Activated CD8-positive, alpha-beta T cell treated with anti-CD3 and anti-CD28 coated beads for 36 hours (primary cell): Measurements from ENCODE around the gene CMSS1. TPM values are rescaled to one million over a fixed set of nuclear protein-coding genes. Genes with fewer than 3 reads are reported as not detected.
A peak's percentile ranks its signal among the peaks of the same experiment; 100 is the strongest.

Experiments used
- ATAC-seq: fragments of 200-7000 bp; cut with Tn5 transposase; one replicate; pipeline ENCODE4 v1.10.0; 2021; ENCODE audit warnings: mild to moderate bottlenecking, moderate library complexity
- CTCF ChIA-PET: fragments of 350-600 bp; sonication (Branson Sonifier 250); formaldehyde crosslinking; loops from one replicate; lab custom pipeline; 2021; ENCODE audit warnings: antibody characterized with exemption; lab: Charles Lee
- POLR2A ChIA-PET: fragments of 350-600 bp; sonication (Branson Sonifier 250); formaldehyde crosslinking; loops from one replicate; lab custom pipeline; 2021; ENCODE audit warnings: antibody characterized with exemption; lab: Charles Lee
- DNase-seq: peaks from one replicate; pipeline ENCODE4 v3.0.0-alpha.2; 2020
- H3K27ac Mint-ChIP-seq: one replicate; pipeline ENCODE4 v1.8.0; 2021; ENCODE audit warnings: mild to moderate bottlenecking, mixed read lengths
- H3K27me3 Mint-ChIP-seq: one replicate; pipeline ENCODE4 v1.8.0; 2021; ENCODE audit warnings: mixed read lengths
- H3K36me3 Mint-ChIP-seq: one replicate; pipeline ENCODE4 v1.8.0; 2021; ENCODE audit warnings: low read depth, mixed read lengths
- H3K4me1 Mint-ChIP-seq: one replicate; pipeline ENCODE4 v1.8.0; 2021; ENCODE audit warnings: low read depth, mixed read lengths
- H3K4me3 Mint-ChIP-seq: one replicate; pipeline ENCODE4 v1.8.0; 2021; ENCODE audit warnings: mild to moderate bottlenecking, moderate library complexity, mixed read lengths
- H3K9me3 Mint-ChIP-seq: one replicate; pipeline ENCODE4 v1.8.0; 2021; ENCODE audit warnings: mixed read lengths
- CTCF ChIP-seq: fragments of 200-600 bp; IDR thresholded peaks from one replicate; pipeline ENCODE4 v1.8.0; 2022; ENCODE audit warnings: antibody characterized with exemption, mild to moderate bottlenecking
- intact Hi-C: fragments of 100-400 bp; cut with micrococcal nuclease; formaldehyde crosslinking; loops from one replicate; pipeline ENCODE4 v1.10.0; 2022
- total RNA-seq, 2 experiments: library from RNA; stranded (reverse); gene quantifications; one replicate each; pipeline ENCODE4 v1.2.3, GENCODE V29; 2021

Gene CMSS1
- total RNA-seq, 2 experiments from 2014 or later = 93.9 to 110 TPM

GRCh38 chr3:100059472-100059871 lies 241.8 kb downstream of the CMSS1 start:
- intact Hi-C loops = no loop called here
- POLR2A ChIA-PET = no interaction called here

GRCh38 chr3:100060685-100061484 lies 243.2 kb downstream of the CMSS1 start:
- Mint-ChIP-seq H3K4me3 (no peak overlapping the region), H3K4me1 (no peaks in the 10 kb centered on the region), H3K36me3 (no peaks in the 10 kb centered on the region), H3K9me3 (no peaks in the 10 kb centered on the region), H3K27ac (no peak overlapping the region), H3K27me3 (no peaks in the 10 kb centered on the region)
- no peak for TF ChIP-seq CTCF
- ChIA-PET POLR2A (no interaction called here), CTCF (interaction anchor here (4.0 kb wide), 1 partner anchor 8 kb away, joined by 16 read pairs; no protein-coding TSS in a partner anchor)
- ATAC-seq = peak; percentile 53
- intact Hi-C loops = no loop called here
- DNase-seq = peak; percentile 21

More at GRCh38 chr3:100059472-100059871, 241.8 kb downstream of the CMSS1 start:
- DNase-seq = no peak
- ATAC-seq = no peak
- H3K36me3 Mint-ChIP-seq = no peaks in the 10 kb centered on the region
- no peak overlapping the region for H3K4me3 Mint-ChIP-seq
- no peaks in the 10 kb centered on the region for H3K27me3 Mint-ChIP-seq
- H3K27ac Mint-ChIP-seq = no peak overlapping the region
- CTCF ChIA-PET = interaction anchor here (1.0 to 4.0 kb wide), 4 partner anchors 9 to 213 kb away, joined by 3 to 16 read pairs (median 4); no protein-coding TSS in a partner anchor
- no peaks in the 10 kb centered on the region for H3K4me1 Mint-ChIP-seq
- no peaks in the 10 kb centered on the region for H3K9me3 Mint-ChIP-seq
- no peak for TF ChIP-seq CTCF

GRCh38 chr3:100062665-100063064 lies 245.0 kb downstream of the CMSS1 start:
- ChIA-PET CTCF (interaction anchor here (1.4 to 1.6 kb wide), 2 partner anchors 13 to 191 kb away, joined by 4 to 9 read pairs; no protein-coding TSS in a partner anchor), POLR2A (interaction anchor here (1.4 kb wide), 1 partner anchor 207 kb away, joined by 3 read pairs; no protein-coding TSS in a partner anchor)
- H3K36me3 Mint-ChIP-seq = no peaks in the 10 kb centered on the region
- no peaks in the 10 kb centered on the region for H3K9me3 Mint-ChIP-seq
- no peak for ATAC-seq
- H3K4me3 Mint-ChIP-seq = no peak overlapping the region
- no peak for TF ChIP-seq CTCF
- H3K4me1 Mint-ChIP-seq = no peaks in the 10 kb centered on the region
- intact Hi-C loops = no loop called here
- DNase-seq = no peak
- no peak overlapping the region for H3K27ac Mint-ChIP-seq
- no peaks in the 10 kb centered on the region for H3K27me3 Mint-ChIP-seq

- ChIA-PET POLR2A (interaction anchor here (0.7 kb wide), 1 partner anchor 232 kb away, joined by 3 read pairs; no protein-coding TSS in a partner anchor), CTCF (interaction anchor here (1.3 to 2.5 kb wide), 3 partner anchors 22 to 192 kb away, joined by 3 to 8 read pairs (median 5); no protein-coding TSS in a partner anchor)
- no peak for TF ChIP-seq CTCF
- intact Hi-C loops = no loop called here
- DNase-seq = no peak
- Mint-ChIP-seq H3K27ac (no peak overlapping the region), H3K36me3 (peaks cover under 1% of the 10 kb centered on the region), H3K4me3 (no peak overlapping the region), H3K4me1 (peaks cover 4% of the 10 kb centered on the region), H3K9me3 (no peaks in the 10 kb centered on the region), H3K27me3 (no peaks in the 10 kb centered on the region)
- ATAC-seq = no peak
These were observed 246.3 kb downstream of the CMSS1 start for GRCh38 chr3:100063929-100064461.
